Parathyroid adenoma (tissue), 2 donors: ENCODE data around the gene BCORL1.

Source experiments
- H2AFZ ChIP-seq: fragments of 300-600 bp; sonication (generic); one replicate; pipeline ENCODE4 v1.7.0; 2017; ENCODE audit warnings: antibody characterized with exemption, mild to moderate bottlenecking
- H3K27ac ChIP-seq: fragments of 300-600 bp; sonication (generic); one replicate; pipeline ENCODE4 v1.7.0; 2017
- H3K27me3 ChIP-seq: fragments of 300-600 bp; sonication (generic); one replicate; pipeline ENCODE4 v1.7.0; 2017; ENCODE audit warnings: low read length; ENCODE audit not compliant: control insufficient read depth, insufficient read depth
- H3K36me3 ChIP-seq: fragments of 300-600 bp; sonication (generic); one replicate; pipeline ENCODE4 v1.7.0; 2017; ENCODE audit warnings: low read length; ENCODE audit not compliant: control insufficient read depth, insufficient read depth
- H3K4me1 ChIP-seq: fragments of 300-600 bp; sonication (generic); one replicate; pipeline ENCODE4 v1.7.0; 2017; ENCODE audit warnings: control low read depth
- H3K4me2 ChIP-seq: fragments of 300-600 bp; sonication (generic); one replicate; pipeline ENCODE4 v1.7.0; 2017; ENCODE audit warnings: low read length
- H3K4me3 ChIP-seq: fragments of 300-600 bp; sonication (generic); one replicate; pipeline ENCODE4 v1.7.0; 2017; ENCODE audit warnings: low read depth, low read length
- H3K79me2 ChIP-seq: fragments of 300-600 bp; sonication (generic); one replicate; pipeline ENCODE4 v1.7.0; 2017; ENCODE audit warnings: control low read depth
- H3K9ac ChIP-seq: fragments of 300-600 bp; sonication (generic); one replicate; pipeline ENCODE4 v1.7.0; 2017; ENCODE audit warnings: mild to moderate bottlenecking
- H3K9me3 ChIP-seq: fragments of 300-600 bp; sonication (generic); one replicate; pipeline ENCODE4 v1.7.0; 2017; ENCODE audit warnings: low read length; ENCODE audit not compliant: control insufficient read depth
- TF ChIP-seq, protein P1 (sequence below): fragments of 300-600 bp; sonication (generic); IDR thresholded peaks from one replicate; pipeline ENCODE4 v1.7.0; 2017; ENCODE audit warnings: antibody characterized with exemption, mild to moderate bottlenecking
- donor health status: primary hyperparathyroidism.

BCORL1 gene

DNA sequence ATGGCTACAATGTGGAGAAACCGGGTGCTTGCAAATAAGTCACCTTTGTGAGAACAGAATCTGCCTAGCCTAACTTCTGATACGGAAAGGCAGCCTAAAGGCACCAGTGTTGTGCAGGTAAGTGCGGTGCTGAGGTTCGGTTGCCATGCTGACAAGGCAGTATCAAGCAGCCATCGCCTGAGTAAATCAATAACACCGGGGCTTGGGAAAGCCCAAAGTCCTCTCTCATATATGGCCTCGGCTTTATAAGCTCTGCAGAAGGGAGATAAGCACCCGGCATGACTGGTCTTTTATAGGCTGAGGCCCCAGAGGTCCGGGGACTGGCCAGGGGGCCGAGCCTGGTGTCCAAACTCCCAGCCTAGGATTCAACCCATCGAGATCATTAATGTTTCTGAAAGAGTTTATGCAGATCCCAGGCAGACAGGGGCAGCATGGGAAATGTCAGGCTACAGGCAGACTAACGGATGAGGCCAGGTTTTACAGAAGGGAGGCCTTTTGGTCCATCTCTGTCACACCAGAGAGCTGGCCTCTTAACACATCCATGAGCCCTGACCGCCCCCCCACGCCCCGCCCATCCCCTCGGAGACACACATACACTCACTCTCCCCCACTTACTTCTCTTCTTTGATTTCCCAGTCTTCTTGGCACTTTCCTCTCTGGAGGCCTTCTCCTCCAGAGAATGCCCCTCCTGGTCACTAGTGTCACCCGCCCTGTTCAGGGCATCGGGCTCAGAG lies 89.3 kb downstream of the BCORL1 start:
- Histone ChIP-seq H3K27ac (no peak overlapping the region), H3K4me1 (no peaks in the 10 kb centered on the region), H3K27me3 (no peaks in the 10 kb centered on the region), H3K36me3 (no peaks in the 10 kb centered on the region), H2AFZ (no peak overlapping the region), H3K79me2 (no peaks in the 10 kb centered on the region), H3K9ac (no peak overlapping the region), H3K9me3 (no peaks in the 10 kb centered on the region), H3K4me2 (no peak overlapping the region), H3K4me3 (no peak overlapping the region)
- TF ChIP-seq, protein P1, sequence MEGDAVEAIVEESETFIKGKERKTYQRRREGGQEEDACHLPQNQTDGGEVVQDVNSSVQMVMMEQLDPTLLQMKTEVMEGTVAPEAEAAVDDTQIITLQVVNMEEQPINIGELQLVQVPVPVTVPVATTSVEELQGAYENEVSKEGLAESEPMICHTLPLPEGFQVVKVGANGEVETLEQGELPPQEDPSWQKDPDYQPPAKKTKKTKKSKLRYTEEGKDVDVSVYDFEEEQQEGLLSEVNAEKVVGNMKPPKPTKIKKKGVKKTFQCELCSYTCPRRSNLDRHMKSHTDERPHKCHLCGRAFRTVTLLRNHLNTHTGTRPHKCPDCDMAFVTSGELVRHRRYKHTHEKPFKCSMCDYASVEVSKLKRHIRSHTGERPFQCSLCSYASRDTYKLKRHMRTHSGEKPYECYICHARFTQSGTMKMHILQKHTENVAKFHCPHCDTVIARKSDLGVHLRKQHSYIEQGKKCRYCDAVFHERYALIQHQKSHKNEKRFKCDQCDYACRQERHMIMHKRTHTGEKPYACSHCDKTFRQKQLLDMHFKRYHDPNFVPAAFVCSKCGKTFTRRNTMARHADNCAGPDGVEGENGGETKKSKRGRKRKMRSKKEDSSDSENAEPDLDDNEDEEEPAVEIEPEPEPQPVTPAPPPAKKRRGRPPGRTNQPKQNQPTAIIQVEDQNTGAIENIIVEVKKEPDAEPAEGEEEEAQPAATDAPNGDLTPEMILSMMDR = no peak

DNA sequence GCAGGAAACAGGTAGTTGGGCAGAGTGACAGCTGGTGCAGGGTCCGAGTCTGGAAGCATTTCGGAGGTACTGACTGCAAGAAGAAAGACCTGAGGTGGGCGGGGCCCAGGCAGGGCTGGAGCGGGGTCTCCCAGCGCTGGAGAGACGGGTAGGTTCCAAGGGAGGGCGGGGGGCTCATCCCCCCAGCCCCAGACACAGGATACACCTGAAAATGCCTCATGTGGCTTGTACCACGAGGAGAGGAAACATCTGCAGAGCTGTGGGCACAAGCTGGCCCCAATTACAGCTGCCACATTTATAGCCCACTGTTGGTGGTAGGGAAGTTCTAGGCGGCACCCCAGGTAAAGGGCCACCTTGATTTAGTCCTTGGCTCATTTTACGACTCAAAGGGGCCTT lies 89.9 kb downstream of the BCORL1 start:
- Histone ChIP-seq H3K36me3 (no peaks in the 10 kb centered on the region), H3K4me1 (no peaks in the 10 kb centered on the region), H3K27me3 (no peaks in the 10 kb centered on the region), H2AFZ (no peak overlapping the region), H3K9me3 (no peaks in the 10 kb centered on the region), H3K4me3 (no peak overlapping the region), H3K79me2 (no peaks in the 10 kb centered on the region), H3K27ac (no peak overlapping the region), H3K9ac (no peak overlapping the region), H3K4me2 (no peak overlapping the region)
- TF ChIP-seq, protein P1 = no peak

DNA sequence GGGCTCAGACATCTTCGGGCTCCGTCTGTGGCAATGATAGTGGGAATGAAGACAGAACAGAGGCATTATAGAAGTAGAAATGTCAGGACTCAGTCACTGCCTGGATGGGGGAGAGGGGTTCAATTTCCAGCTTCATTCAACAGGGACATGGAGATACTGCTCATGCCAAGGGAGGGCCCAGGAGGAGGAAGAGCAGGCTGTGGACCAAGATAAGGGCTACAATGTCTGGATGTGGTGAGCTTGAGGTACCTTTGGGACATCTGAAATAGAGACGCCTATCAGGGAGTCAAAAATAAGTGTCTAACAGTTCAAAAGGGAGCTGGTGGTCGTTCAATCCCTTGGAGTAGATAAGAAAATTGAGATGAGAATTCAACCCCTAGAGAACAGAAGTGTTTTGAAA lies 93.3 kb downstream of the BCORL1 start:
- Histone ChIP-seq H3K9ac (no peak overlapping the region), H3K4me1 (no peaks in the 10 kb centered on the region), H2AFZ (no peak overlapping the region), H3K9me3 (no peaks in the 10 kb centered on the region), H3K79me2 (no peaks in the 10 kb centered on the region), H3K4me2 (no peak overlapping the region), H3K27ac (no peak overlapping the region), H3K27me3 (no peaks in the 10 kb centered on the region), H3K4me3 (no peak overlapping the region), H3K36me3 (no peaks in the 10 kb centered on the region)
- TF ChIP-seq, protein P1 = no peak

DNA sequence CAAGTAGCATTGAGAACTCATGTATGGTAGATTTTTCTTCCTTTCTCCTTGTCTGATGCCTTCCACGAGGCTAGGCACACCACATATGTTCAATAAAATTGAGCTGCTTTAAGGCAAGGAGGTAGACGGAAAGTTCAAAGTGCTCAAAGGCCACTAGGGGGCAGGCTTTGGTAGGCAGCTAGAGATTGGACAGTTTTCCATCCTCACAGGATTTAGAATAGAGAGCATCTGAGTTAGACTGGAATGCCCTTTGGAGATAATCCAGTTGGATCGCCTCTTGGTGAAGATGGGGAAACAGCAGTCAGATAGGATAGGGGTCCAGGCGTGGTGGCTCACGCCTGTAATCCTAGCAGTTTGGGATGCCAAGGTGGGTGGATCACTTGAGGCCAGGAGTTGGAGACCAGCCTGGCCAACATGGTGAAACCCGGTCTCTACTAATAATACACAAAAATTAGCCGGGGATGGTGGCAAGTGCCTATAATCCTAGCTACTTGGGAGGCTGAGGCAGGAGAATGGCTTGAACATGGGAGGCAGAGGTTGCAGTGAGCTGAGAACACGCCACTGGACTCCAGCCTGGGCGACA lies 97.5 kb downstream of the BCORL1 start:
- H3K27ac ChIP-seq = no peak overlapping the region
- no peak overlapping the region for H2AFZ ChIP-seq
- no peak overlapping the region for H3K9ac ChIP-seq
- no peak overlapping the region for H3K4me2 ChIP-seq
- no peaks in the 10 kb centered on the region for H3K79me2 ChIP-seq
- H3K36me3 ChIP-seq = no peaks in the 10 kb centered on the region
- no peaks in the 10 kb centered on the region for H3K27me3 ChIP-seq
- H3K9me3 ChIP-seq = no peaks in the 10 kb centered on the region
- no peak overlapping the region for H3K4me3 ChIP-seq
- H3K4me1 ChIP-seq = no peaks in the 10 kb centered on the region
- TF ChIP-seq, protein P1 = peak; percentile 76
